ENCODE results near the gene GNS.

GNS gene

DNA sequence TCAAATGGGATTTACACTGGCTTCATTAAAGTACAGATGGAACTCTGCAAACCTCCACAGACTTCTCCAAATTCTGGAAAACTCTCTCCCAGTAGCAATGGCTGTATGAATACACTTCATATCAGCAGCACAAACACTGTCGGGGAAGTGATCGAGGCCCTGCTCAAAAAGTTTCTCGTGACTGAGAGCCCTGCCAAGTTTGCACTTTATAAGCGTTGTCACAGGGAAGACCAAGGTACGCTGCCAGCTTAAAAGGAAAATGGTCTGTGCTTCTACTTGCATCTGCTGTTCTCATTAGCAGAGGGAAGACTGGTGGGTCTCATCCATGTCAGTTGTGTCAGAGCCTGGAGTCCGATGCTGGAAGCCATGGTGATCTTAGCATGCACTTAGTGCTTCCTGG is 71.0 kb downstream of the GNS start:
- H3K18ac ChIP-seq (ENCODE audit: low read length), result no peak overlapping the region
- peaks cover 11 to 25% of the 10 kb centered on the region in 2 donors for H3K4me1 ChIP-seq (ENCODE audit: control insufficient read depth in 2 of 2, insufficient read depth in 1 of 2, low read depth in 1 of 2, low read length in 2 of 2)
- no peaks in the 10 kb centered on the region for H3K27me3 ChIP-seq (ENCODE audit: control insufficient read depth in 3 of 3, insufficient read depth in 3 of 3, low read depth in 1 of 3, low read length in 3 of 3)
- H3K4me2 ChIP-seq (ENCODE audit: insufficient read depth, low read length, poor library complexity, severe bottlenecking), result no peak overlapping the region
- no peak overlapping the region for H4K91ac ChIP-seq (ENCODE audit: low read depth, low read length, poor library complexity)
- no CpG with 5 or more reads among the region's 6 CpGs for WGBS, 2 donors (ENCODE audit: extremely low coverage in 2 of 2, insufficient read length in 2 of 2, insufficient replicate concordance in 1 of 2)
- H3K23ac ChIP-seq (ENCODE audit: low read depth, low read length, poor library complexity), result no peak overlapping the region
- H4K8ac ChIP-seq (ENCODE audit: low read depth, low read length), result no peak overlapping the region
- no peak overlapping the region for H3K4ac ChIP-seq (ENCODE audit: low read length)
- H3K9me3 ChIP-seq (replicated peaks in 1 of 2; ENCODE audit: control insufficient read depth in 2 of 2, insufficient read depth in 1 of 2, low read depth in 1 of 2, low read length in 2 of 2), result no peaks in the 10 kb centered on the region
- H3K4me3 ChIP-seq (ENCODE audit: low read length in 2 of 2), result no peak overlapping the region
- H3K27ac ChIP-seq (replicated peaks; ENCODE audit: low read length), result no peak overlapping the region
- no peak overlapping the region for H2AK5ac ChIP-seq (ENCODE audit: low read depth, low read length)
- H2AFZ ChIP-seq (ENCODE audit: low read length), result no peak overlapping the region
- H2BK12ac ChIP-seq (ENCODE audit: low read length), result no peak overlapping the region
- no peak overlapping the region for H2BK5ac ChIP-seq (ENCODE audit: low read length)
- no peak overlapping the region for H2BK120ac ChIP-seq (ENCODE audit: low read depth, low read length)
- H3K9ac ChIP-seq (ENCODE audit: low read depth, low read length, poor library complexity), result no peak overlapping the region
- H3K79me1 ChIP-seq (ENCODE audit: low read depth, low read length), result no peaks in the 10 kb centered on the region
- peaks cover 3 to 31% of the 10 kb centered on the region in 2 donors for H3K36me3 ChIP-seq (replicated peaks in 1 of 2; ENCODE audit: control insufficient read depth in 2 of 2, insufficient read depth in 2 of 2, low read length in 2 of 2)
- no peak overlapping the region for H3K14ac ChIP-seq (ENCODE audit: low read length)
- no peak for DNase-seq (ENCODE audit: low spot score)
- no peak overlapping the region for H2BK15ac ChIP-seq (ENCODE audit: low read length)

DNA sequence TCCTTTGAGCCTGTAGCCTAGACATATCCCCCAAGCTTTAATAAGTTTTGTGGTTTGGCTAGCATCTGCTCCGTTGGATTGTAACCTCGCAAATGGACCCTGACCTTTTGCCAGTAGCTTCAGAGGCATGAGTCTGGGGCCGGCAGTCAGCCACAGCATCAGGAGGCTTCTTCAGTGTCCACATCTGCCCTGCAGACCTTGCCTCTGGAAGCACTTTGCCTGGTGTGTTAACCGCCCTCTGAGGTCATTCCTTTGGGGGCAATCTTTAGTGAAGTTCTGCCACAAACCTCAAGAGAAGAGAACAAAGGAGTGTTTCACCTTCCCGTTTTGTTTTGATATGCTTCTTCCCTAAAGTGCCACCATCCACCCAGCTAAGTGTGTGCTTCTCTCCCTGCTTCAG is 71.4 kb downstream of the GNS start:
- Histone ChIP-seq H3K36me3 (replicated peaks in 1 of 2; ENCODE audit: control insufficient read depth in 2 of 2, insufficient read depth in 2 of 2, low read length in 2 of 2) (peaks cover 3 to 29% of the 10 kb centered on the region in 2 donors), H3K9ac (ENCODE audit: low read depth, low read length, poor library complexity) (no peak overlapping the region), H4K8ac (ENCODE audit: low read depth, low read length) (no peak overlapping the region)

DNA sequence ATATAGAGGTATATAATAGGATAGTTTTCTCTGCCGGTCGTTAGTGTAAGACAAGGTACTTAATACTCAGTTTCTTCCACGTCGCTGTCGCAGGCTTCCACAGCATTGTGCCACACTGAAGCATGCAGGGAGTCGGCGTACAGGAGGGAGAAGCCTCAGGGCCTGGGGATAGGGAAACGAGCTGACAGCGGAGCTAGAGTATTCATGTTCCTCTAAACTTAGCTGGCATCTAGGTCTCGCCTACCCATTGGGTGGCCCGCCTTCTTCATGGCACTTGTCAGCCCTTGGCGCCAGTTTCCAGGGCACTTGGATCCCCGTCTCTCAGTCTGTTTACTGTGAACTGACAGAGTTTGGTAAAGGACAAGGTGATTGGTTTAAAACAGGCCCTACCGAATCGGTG is 73.6 kb downstream of the GNS start:
- Histone ChIP-seq H2BK120ac (ENCODE audit: low read depth, low read length) (no peak overlapping the region), H2AK5ac (ENCODE audit: low read depth, low read length) (peak overlapping the region; percentile 82), H3K14ac (ENCODE audit: low read length) (no peak overlapping the region), H3K36me3 (replicated peaks in 1 of 2; ENCODE audit: control insufficient read depth in 2 of 2, insufficient read depth in 2 of 2, low read length in 2 of 2) (peaks cover 3 to 29% of the 10 kb centered on the region in 2 donors), H3K27me3 (ENCODE audit: control insufficient read depth in 3 of 3, insufficient read depth in 3 of 3, low read depth in 1 of 3, low read length in 3 of 3) (no peaks in the 10 kb centered on the region), H3K4me3 (ENCODE audit: low read length in 2 of 2) (no peak overlapping the region), H4K8ac (ENCODE audit: low read depth, low read length) (no peak overlapping the region), H2BK12ac (ENCODE audit: low read length) (no peak overlapping the region), H3K9ac (ENCODE audit: low read depth, low read length, poor library complexity) (no peak overlapping the region), H3K9me3 (replicated peaks in 1 of 2; ENCODE audit: control insufficient read depth in 2 of 2, insufficient read depth in 1 of 2, low read depth in 1 of 2, low read length in 2 of 2) (no peaks in the 10 kb centered on the region), H3K4ac (ENCODE audit: low read length) (no peak overlapping the region), H3K79me1 (ENCODE audit: low read depth, low read length) (no peaks in the 10 kb centered on the region), H2BK15ac (ENCODE audit: low read length) (no peak overlapping the region), H2AFZ (ENCODE audit: low read length) (no peak overlapping the region), H3K4me2 (ENCODE audit: insufficient read depth, low read length, poor library complexity, severe bottlenecking) (no peak overlapping the region), H2BK5ac (ENCODE audit: low read length) (no peak overlapping the region), H3K4me1 (ENCODE audit: control insufficient read depth in 2 of 2, insufficient read depth in 1 of 2, low read depth in 1 of 2, low read length in 2 of 2) (peaks cover 12 to 14% of the 10 kb centered on the region in 2 donors), H4K91ac (ENCODE audit: low read depth, low read length, poor library complexity) (no peak overlapping the region), H3K27ac (replicated peaks; ENCODE audit: low read length) (no peak overlapping the region), H3K23ac (ENCODE audit: low read depth, low read length, poor library complexity) (no peak overlapping the region), H3K18ac (ENCODE audit: low read length) (no peak overlapping the region)
- WGBS, 2 donors (ENCODE audit: extremely low coverage in 2 of 2, insufficient read length in 2 of 2, insufficient replicate concordance in 1 of 2), result no CpG with 5 or more reads among the region's 15 CpGs
- DNase-seq (ENCODE audit: low spot score), result no peak

More for the DNA sequence above, 71.4 kb downstream of the GNS start:
- Histone ChIP-seq H2BK5ac (ENCODE audit: low read length) (no peak overlapping the region), H3K27me3 (ENCODE audit: control insufficient read depth in 3 of 3, insufficient read depth in 3 of 3, low read depth in 1 of 3, low read length in 3 of 3) (no peaks in the 10 kb centered on the region), H3K23ac (ENCODE audit: low read depth, low read length, poor library complexity) (no peak overlapping the region), H3K4me1 (ENCODE audit: control insufficient read depth in 2 of 2, insufficient read depth in 1 of 2, low read depth in 1 of 2, low read length in 2 of 2) (peaks cover 14 to 25% of the 10 kb centered on the region in 2 donors), H3K4me2 (ENCODE audit: insufficient read depth, low read length, poor library complexity, severe bottlenecking) (no peak overlapping the region), H2BK15ac (ENCODE audit: low read length) (no peak overlapping the region), H2BK120ac (ENCODE audit: low read depth, low read length) (no peak overlapping the region), H2AK5ac (ENCODE audit: low read depth, low read length) (peak overlapping the region; percentile 0), H3K4me3 (ENCODE audit: low read length in 2 of 2) (no peak overlapping the region), H3K9me3 (replicated peaks in 1 of 2; ENCODE audit: control insufficient read depth in 2 of 2, insufficient read depth in 1 of 2, low read depth in 1 of 2, low read length in 2 of 2) (no peaks in the 10 kb centered on the region), H4K91ac (ENCODE audit: low read depth, low read length, poor library complexity) (no peak overlapping the region), H3K4ac (ENCODE audit: low read length) (no peak overlapping the region), H2BK12ac (ENCODE audit: low read length) (no peak overlapping the region), H3K79me1 (ENCODE audit: low read depth, low read length) (no peaks in the 10 kb centered on the region), H2AFZ (ENCODE audit: low read length) (no peak overlapping the region), H3K27ac (replicated peaks; ENCODE audit: low read length) (no peak overlapping the region), H3K14ac (ENCODE audit: low read length) (no peak overlapping the region), H3K18ac (ENCODE audit: low read length) (no peak overlapping the region)
- DNase-seq (ENCODE audit: low spot score), result no peak
- WGBS, 2 donors (ENCODE audit: extremely low coverage in 2 of 2, insufficient read length in 2 of 2, insufficient replicate concordance in 1 of 2), result no CpG with 5 or more reads among the region's 5 CpGs

DNA sequence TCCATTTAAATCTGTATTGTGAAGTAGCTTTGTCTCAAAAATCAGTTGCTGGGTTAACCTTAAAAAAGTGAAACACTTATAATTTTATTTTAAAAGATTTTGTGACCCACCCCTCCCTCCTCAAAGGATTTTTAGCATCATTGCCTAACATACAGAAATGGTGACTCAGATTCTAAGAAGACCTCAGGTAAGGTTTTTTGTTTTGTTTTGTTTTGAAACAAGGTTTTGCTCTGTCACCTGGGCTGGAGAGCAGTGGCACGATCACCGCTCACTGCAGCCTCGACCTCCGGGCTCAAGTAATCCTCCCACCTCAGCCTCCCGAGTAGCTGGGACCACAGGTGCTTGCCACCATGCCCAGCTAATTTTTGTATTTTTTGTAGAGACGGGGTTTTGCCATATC is 74.2 kb downstream of the GNS start:
- Histone ChIP-seq H3K27ac (replicated peaks; ENCODE audit: low read length) (no peak overlapping the region), H3K79me1 (ENCODE audit: low read depth, low read length) (no peaks in the 10 kb centered on the region), H3K9ac (ENCODE audit: low read depth, low read length, poor library complexity) (no peak overlapping the region), H2BK15ac (ENCODE audit: low read length) (no peak overlapping the region), H2BK120ac (ENCODE audit: low read depth, low read length) (no peak overlapping the region), H3K4ac (ENCODE audit: low read length) (no peak overlapping the region), H4K8ac (ENCODE audit: low read depth, low read length) (no peak overlapping the region), H3K14ac (ENCODE audit: low read length) (no peak overlapping the region), H2AFZ (ENCODE audit: low read length) (no peak overlapping the region), H3K27me3 (ENCODE audit: control insufficient read depth in 3 of 3, insufficient read depth in 3 of 3, low read depth in 1 of 3, low read length in 3 of 3) (no peaks in the 10 kb centered on the region), H3K4me2 (ENCODE audit: insufficient read depth, low read length, poor library complexity, severe bottlenecking) (no peak overlapping the region), H2AK5ac (ENCODE audit: low read depth, low read length) (no peak overlapping the region), H3K4me3 (ENCODE audit: low read length in 2 of 2) (no peak overlapping the region), H3K4me1 (ENCODE audit: control insufficient read depth in 2 of 2, insufficient read depth in 1 of 2, low read depth in 1 of 2, low read length in 2 of 2) (peaks cover 12 to 14% of the 10 kb centered on the region in 2 donors), H3K18ac (ENCODE audit: low read length) (no peak overlapping the region), H4K91ac (ENCODE audit: low read depth, low read length, poor library complexity) (no peak overlapping the region), H3K36me3 (replicated peaks in 1 of 2; ENCODE audit: control insufficient read depth in 2 of 2, insufficient read depth in 2 of 2, low read length in 2 of 2) (peaks cover 3 to 29% of the 10 kb centered on the region in 2 donors), H2BK5ac (ENCODE audit: low read length) (no peak overlapping the region), H3K9me3 (replicated peaks in 1 of 2; ENCODE audit: control insufficient read depth in 2 of 2, insufficient read depth in 1 of 2, low read depth in 1 of 2, low read length in 2 of 2) (no peaks in the 10 kb centered on the region), H3K23ac (ENCODE audit: low read depth, low read length, poor library complexity) (no peak overlapping the region), H2BK12ac (ENCODE audit: low read length) (no peak overlapping the region)
- no CpG with 5 or more reads among the region's 6 CpGs for WGBS, 2 donors (ENCODE audit: extremely low coverage in 2 of 2, insufficient read length in 2 of 2, insufficient replicate concordance in 1 of 2)
- no peak for DNase-seq (ENCODE audit: low spot score)
